ENCODE results near the gene ELAVL2. TPM values are rescaled to one million over a fixed set of nuclear protein-coding genes. Genes with fewer than 3 reads are reported as not detected.
"Not testable (repeated sequence)": the region's sequence is repeated elsewhere in the genome, so short reads cannot be mapped to it uniquely, and the experiment has no call there.

The ELAVL2 gene
- total RNA-seq, 6 experiments from 2014 or later, result not detected

DNA sequence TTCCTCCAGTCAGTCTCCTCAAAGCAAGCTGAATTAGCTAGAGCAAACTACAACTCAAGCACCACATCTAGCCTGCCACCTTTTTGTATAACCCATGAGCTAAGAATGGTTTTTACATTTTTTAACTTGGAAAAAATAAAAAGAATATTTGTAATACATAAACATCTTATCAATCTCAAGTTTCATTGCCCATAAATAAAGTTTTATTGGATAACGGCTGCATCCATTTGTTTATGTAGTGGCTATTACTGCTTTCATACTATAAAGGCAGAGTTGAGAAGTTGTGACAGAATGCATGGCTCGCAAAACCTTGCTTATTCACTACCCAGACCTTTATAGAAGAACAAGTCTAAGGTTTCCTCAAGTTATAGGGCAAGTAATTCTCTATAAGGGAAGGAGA lies 95.7 kb downstream of the ELAVL2 start:
- Histone ChIP-seq H3K4me1 (no peaks in the 10 kb centered on the region), H3K27me3 (no peaks in the 10 kb centered on the region), H3K9me3 (no peaks in the 10 kb centered on the region), H3K36me3 (no peaks in the 10 kb centered on the region), H3K27ac (no peak overlapping the region), H3K4me3 (no peak overlapping the region)
- WGBS (ENCODE audit: insufficient coverage, low coverage, low lambda C conversion rate, missing lambda C conversion rate), result 59% methylated on average over 2 of the region's 2 CpGs
- DNase-seq, result no peak
- no peak for TF ChIP-seq CTCF (IDR thresholded peaks at IDR 0.05)
- no peak for TF ChIP-seq POLR2A (IDR thresholded peaks at IDR 0.05)
- ATAC-seq, result no peak
- intact Hi-C loops (cut with DNase I), result no loop called here

- Histone ChIP-seq H3K9me3 (no peaks in the 10 kb centered on the region), H3K27ac (no peak overlapping the region), H3K27me3 (no peaks in the 10 kb centered on the region), H3K4me3 (no peak overlapping the region), H3K36me3 (no peaks in the 10 kb centered on the region), H3K4me1 (no peaks in the 10 kb centered on the region)
- ATAC-seq (no peak), DNase-seq (no peak)
- 39% methylated on average over 2 of the region's 2 CpGs for WGBS (ENCODE audit: insufficient coverage, low coverage, low lambda C conversion rate, missing lambda C conversion rate)
- no peak for TF ChIP-seq CTCF (IDR thresholded peaks at IDR 0.05)
- no peak for TF ChIP-seq POLR2A (IDR thresholded peaks at IDR 0.05)
- intact Hi-C loops (cut with DNase I), result no loop called here
These were observed 97.3 kb downstream of the ELAVL2 start for GRCh38 chr9:23728736-23729135.

- TF ChIP-seq CTCF (IDR thresholded peaks at IDR 0.05), result no peak
- TF ChIP-seq POLR2A (IDR thresholded peaks at IDR 0.05), result no peak
- Histone ChIP-seq H3K36me3 (no peaks in the 10 kb centered on the region), H3K27me3 (no peaks in the 10 kb centered on the region), H3K27ac (no peak overlapping the region), H3K9me3 (no peaks in the 10 kb centered on the region), H3K4me3 (no peak overlapping the region), H3K4me1 (no peaks in the 10 kb centered on the region)
- 42% methylated on average over 6 of the region's 6 CpGs for WGBS (ENCODE audit: insufficient coverage, low coverage, low lambda C conversion rate, missing lambda C conversion rate)
- DNase-seq (no peak), ATAC-seq (no peak)
- intact Hi-C loops (cut with DNase I), result no loop called here
These were observed 100.6 kb downstream of the ELAVL2 start for GRCh38 chr9:23725279-23725946.

GRCh38 chr9:23723672-23724071 lies 102.4 kb downstream of the ELAVL2 start:
- H3K4me3 ChIP-seq, result no peak overlapping the region
- WGBS (ENCODE audit: insufficient coverage, low coverage, low lambda C conversion rate, missing lambda C conversion rate), result 68% methylated on average over 2 of the region's 2 CpGs
- intact Hi-C loops (cut with DNase I), result no loop called here
- no peaks in the 10 kb centered on the region for H3K9me3 ChIP-seq
- H3K27ac ChIP-seq, result no peak overlapping the region
- no peak for TF ChIP-seq POLR2A (IDR thresholded peaks at IDR 0.05)
- TF ChIP-seq CTCF (IDR thresholded peaks at IDR 0.05), result no peak
- no peaks in the 10 kb centered on the region for H3K36me3 ChIP-seq
- ATAC-seq (no peak), DNase-seq (no peak)
- no peaks in the 10 kb centered on the region for H3K27me3 ChIP-seq
- H3K4me1 ChIP-seq, result no peaks in the 10 kb centered on the region

DNA sequence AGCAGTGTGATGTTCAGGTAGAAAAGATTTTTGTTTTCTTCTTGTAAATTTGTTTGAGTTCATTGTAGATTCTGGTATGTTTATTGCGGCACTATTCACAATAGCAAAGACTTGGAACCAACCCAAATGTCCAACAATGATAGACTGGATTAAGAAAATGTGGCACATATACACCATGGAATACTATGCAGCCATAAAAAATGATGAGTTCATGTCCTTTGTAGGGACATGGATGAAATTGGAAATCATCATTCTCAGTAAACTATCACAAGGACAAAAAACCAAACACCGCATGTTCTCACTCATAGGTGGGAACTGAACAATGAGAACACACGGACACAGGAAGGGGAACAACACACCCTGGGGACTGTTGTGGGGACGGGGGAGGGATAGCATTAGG lies 103.0 kb downstream of the ELAVL2 start:
- H3K27me3 ChIP-seq; H3K27ac ChIP-seq; H3K36me3 ChIP-seq; DNase-seq; intact Hi-C loops (cut with DNase I); H3K4me1 ChIP-seq; H3K4me3 ChIP-seq; H3K9me3 ChIP-seq; ATAC-seq: not testable (repeated sequence)
- 65% methylated on average over 4 of the region's 4 CpGs for WGBS (ENCODE audit: insufficient coverage, low coverage, low lambda C conversion rate, missing lambda C conversion rate)

All from right lobe of liver (tissue), 6 donors.